SK-N-SH treated with all-trans-retinoic acid at 6 μM for 48 hours (cell line): ENCODE measurements around the gene SOX8.

Source experiments
- ARNTL ChIP-seq: fragments of 450-650 bp; formaldehyde crosslinking; IDR thresholded peaks from 2 replicates; pipeline ENCODE4 v1.5.0; 2020; ENCODE audit warnings: low read depth, mild to moderate bottlenecking, moderate library complexity, borderline replicate concordance
- CSDC2 ChIP-seq: fragments of 250-450 bp; sonication (Bioruptor Pico); IDR thresholded peaks from 2 replicates; pipeline ENCODE4 v1.5.0; 2020; ENCODE audit warnings: mild to moderate bottlenecking, moderate library complexity
- ESRRG ChIP-seq: fragments of 250-450 bp; sonication (Bioruptor Pico); IDR thresholded peaks from 2 replicates; pipeline ENCODE4 v1.6.1; 2021; ENCODE audit warnings: mild to moderate bottlenecking
- GLIS3 ChIP-seq: fragments of 250-450 bp; sonication (Bioruptor Pico); IDR thresholded peaks from 2 replicates; pipeline ENCODE4 v1.5.0; 2020; ENCODE audit warnings: mild to moderate bottlenecking, moderate library complexity
- TCF4 ChIP-seq: fragments of 250-450 bp; sonication (Bioruptor Pico); IDR thresholded peaks from 2 replicates; pipeline ENCODE4 v1.8.0; 2021; ENCODE audit warnings: mild to moderate bottlenecking, moderate library complexity, borderline replicate concordance
- TSHZ2 ChIP-seq: fragments of 250-450 bp; sonication (Bioruptor Pico); IDR thresholded peaks from 2 replicates; pipeline ENCODE4 v1.5.0; 2020; ENCODE audit warnings: mild to moderate bottlenecking, moderate library complexity
- ZC3H10 ChIP-seq: fragments of 250-450 bp; sonication (Bioruptor Pico); IDR thresholded peaks from 2 replicates; pipeline ENCODE4 v1.5.1; 2021; ENCODE audit warnings: mild to moderate bottlenecking, moderate library complexity
- ZFP3 ChIP-seq: fragments of 250-450 bp; sonication (Bioruptor Pico); IDR thresholded peaks from 2 replicates; pipeline ENCODE4 v1.5.0; 2020; ENCODE audit warnings: mild to moderate bottlenecking, moderate library complexity
- ZFP30 ChIP-seq: fragments of 450-650 bp; formaldehyde crosslinking; IDR thresholded peaks from 2 replicates; pipeline ENCODE4 v1.5.0; 2022; ENCODE audit warnings: mild to moderate bottlenecking, moderate library complexity
- TF ChIP-seq, protein P1 (sequence below): fragments of 250-450 bp; sonication (Bioruptor Pico); IDR thresholded peaks from 2 replicates; pipeline ENCODE4 v1.8.0; 2021; ENCODE audit warnings: low read depth, mild to moderate bottlenecking, moderate library complexity, borderline replicate concordance

DNA sequence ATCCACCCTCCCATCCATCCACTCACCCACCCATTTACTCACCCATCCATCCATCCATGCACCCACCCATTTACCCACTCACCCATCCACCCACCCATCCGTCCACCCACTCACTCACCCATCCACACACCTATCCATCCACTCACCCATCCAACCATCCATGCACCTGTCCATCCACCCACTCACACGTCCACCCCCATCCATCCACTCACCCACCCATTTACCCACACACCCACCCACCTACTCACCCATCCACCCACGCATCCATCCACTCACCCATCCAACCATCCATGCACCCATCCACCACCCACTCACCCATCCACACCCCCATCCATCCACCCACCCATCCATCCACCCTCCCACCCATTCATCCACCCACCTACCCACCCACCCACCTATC lies 12.2 kb downstream of the SOX8 start:
- no peak for TF ChIP-seq ZFP30
- TF ChIP-seq ESRRG (CRISPR knock-in tag) = no peak
- TF ChIP-seq ZC3H10 (CRISPR knock-in tag) = no peak
- no peak for TF ChIP-seq GLIS3 (CRISPR knock-in tag)
- TF ChIP-seq ZFP3 (CRISPR knock-in tag) = no peak
- no peak for TF ChIP-seq ARNTL (CRISPR knock-in tag)
- TF ChIP-seq TSHZ2 = no peak
- no peak for TF ChIP-seq CSDC2
- TF ChIP-seq, protein P1, sequence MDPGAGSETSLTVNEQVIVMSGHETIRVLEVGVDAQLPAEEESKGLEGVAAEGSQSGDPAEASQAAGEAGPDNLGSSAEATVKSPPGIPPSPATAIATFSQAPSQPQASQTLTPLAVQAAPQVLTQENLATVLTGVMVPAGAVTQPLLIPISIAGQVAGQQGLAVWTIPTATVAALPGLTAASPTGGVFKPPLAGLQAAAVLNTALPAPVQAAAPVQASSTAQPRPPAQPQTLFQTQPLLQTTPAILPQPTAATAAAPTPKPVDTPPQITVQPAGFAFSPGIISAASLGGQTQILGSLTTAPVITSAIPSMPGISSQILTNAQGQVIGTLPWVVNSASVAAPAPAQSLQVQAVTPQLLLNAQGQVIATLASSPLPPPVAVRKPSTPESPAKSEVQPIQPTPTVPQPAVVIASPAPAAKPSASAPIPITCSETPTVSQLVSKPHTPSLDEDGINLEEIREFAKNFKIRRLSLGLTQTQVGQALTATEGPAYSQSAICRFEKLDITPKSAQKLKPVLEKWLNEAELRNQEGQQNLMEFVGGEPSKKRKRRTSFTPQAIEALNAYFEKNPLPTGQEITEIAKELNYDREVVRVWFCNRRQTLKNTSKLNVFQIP = no peak
- no peak for TF ChIP-seq TCF4 (CRISPR knock-in tag)
